ENCODE measurements around the gene CEP95.

CEP95 gene

DNA sequence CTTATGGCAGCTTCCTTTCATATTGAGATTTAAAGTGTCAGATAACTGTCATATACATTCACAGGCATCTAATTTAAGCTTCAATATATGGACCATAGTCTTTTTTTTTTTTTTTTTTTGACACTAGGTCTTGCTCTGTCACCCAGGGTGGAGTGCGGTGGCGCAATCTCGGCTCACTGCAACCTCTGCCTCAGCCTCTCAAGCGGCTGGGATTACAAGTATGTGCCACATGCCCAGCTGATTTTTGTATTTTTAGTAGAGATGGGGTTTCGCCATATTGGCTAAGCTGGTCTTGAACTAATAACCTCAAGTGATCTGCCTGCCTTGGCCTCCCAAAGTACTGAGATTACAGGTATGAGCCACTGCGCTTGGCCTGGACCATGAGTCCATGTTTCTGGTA, 13.6 kb downstream of the CEP95 start:
- no peak for DNase-seq (ENCODE audit: low read depth)

DNA sequence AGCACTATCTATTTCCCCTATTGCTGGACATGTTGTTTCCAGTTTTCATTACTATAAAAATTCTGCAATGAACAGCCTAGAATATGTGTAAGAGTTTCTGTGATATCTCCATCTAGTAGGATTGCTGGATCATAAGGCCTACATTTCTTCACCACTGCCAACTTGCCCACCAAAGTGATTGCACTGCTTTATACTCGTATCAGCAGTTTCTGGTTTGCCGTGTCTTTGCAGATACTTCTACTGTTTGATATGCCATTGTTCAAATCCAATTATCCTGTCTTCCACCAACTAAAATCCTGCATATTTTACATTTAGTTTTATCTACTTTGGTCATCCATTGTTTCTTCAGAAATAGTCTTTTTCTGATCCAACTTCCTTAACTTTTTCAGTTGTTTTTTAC, 21.1 kb downstream of the CEP95 start:
- DNase-seq (ENCODE audit: low read depth) = no peak

DNA sequence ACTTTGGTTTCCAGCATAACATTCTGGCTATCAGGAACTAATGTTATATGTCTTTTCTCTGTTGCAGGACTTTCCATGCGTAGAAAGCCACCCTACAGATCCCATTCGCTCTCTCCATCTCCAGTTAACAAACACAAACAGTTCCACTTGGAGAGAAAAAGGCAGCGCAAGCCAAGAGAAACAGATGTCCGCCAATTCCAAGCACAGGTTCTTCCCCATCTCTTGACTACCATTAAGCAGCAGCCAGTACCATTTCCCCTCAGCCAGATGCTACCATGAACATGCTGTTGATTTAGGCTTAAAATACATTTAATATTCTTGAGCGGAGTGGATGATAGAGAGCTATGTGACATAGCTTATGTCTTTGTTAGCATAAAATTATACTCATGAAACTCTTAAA, 22.4 kb downstream of the CEP95 start:
- DNase-seq (ENCODE audit: low read depth) = no peak

DNA sequence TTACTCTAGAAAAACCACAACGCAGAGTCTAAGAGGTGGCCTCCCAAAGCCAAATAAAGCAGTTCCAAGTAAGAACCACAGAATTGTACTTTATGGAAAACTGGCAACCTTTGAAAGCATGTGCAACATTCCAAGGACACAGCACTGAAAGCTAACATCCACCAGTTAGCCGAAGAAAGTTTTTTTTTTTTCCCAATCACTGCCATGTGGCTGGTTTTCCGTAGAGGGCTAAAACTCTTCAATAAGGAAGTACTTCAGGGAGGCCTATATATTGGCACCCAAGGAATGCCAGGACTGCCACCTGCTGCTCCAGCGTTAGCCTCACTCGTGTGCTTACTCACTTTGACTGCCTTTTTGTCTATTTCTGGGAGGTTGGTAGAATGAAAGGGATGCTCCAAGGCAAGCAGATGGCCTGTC, 25.2 kb downstream of the CEP95 start:
- no peak for DNase-seq (ENCODE audit: low read depth)

DNA sequence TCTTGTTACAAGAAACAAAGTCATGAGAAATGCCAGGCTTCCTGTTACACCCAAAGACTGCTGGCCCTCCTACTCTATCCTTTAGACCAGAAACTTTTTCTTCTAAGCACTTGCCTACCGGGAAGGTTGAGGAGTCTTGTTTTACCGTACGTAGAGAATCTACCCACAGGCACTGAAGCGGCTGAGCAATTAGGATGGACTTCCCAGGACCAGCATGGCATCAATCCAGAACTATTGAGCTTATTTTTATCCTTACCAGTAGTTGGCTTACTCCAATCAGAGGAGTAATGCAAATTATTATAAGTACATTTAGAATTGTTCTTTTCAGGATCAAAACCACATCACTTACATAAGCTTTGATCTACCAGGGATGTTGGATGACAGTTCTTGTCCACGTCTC, 25.6 kb downstream of the CEP95 start:
- no peak for DNase-seq (ENCODE audit: low read depth)

- DNase-seq (ENCODE audit: low read depth) = no peak
Observed at GRCh38 chr17:64533784-64534183, 27.0 kb downstream of the CEP95 start.

- DNase-seq (ENCODE audit: low read depth) = no peak
Observed at GRCh38 chr17:64534187-64534586, 27.4 kb downstream of the CEP95 start.

DNA sequence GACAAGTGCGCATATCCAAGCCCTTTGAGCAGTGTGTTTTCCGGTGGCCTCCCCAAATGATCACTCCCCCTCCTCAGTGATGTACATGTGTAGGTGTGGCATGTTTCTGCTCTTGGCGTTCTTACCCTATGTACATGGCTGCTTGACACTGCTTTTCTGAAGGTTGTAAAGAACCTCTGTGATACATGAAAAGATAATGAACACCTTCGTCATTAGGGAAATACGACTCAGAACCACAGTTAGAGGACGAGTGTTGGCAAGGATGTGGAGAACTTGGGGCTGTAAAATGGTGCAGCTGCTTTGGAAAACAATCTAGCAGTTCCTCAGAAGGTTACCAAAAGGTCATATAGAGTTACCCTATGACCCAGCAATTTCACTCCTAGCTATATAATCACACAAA, 28.6 kb downstream of the CEP95 start:
- no peak for DNase-seq (ENCODE audit: low read depth)

DNA sequence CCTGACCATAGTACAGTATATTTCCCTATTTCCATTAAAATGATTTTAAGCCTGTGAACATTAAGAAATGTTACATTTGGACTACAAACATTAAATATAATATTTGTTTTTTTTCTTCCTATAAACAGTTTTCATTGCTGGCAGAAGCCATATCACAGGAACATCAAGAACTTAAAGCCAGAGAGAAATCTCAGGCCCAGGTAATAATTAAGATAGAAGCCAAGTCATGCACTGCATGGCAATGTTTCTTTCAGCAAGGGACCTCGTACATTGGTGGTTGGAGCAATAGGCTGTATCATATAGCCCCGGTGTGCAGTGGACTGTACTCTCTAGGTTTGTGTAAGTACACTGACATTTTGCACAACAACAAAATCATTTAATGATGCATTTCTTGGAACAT, 30.1 kb downstream of the CEP95 start:
- no peak for DNase-seq (ENCODE audit: low read depth)

- DNase-seq (ENCODE audit: low read depth) = no peak
Observed at GRCh38 chr17:64537488-64537887, 30.7 kb downstream of the CEP95 start.

- DNase-seq (ENCODE audit: low read depth) = no peak
Observed at GRCh38 chr17:64538508-64539130, 31.8 kb downstream of the CEP95 start.

DNA sequence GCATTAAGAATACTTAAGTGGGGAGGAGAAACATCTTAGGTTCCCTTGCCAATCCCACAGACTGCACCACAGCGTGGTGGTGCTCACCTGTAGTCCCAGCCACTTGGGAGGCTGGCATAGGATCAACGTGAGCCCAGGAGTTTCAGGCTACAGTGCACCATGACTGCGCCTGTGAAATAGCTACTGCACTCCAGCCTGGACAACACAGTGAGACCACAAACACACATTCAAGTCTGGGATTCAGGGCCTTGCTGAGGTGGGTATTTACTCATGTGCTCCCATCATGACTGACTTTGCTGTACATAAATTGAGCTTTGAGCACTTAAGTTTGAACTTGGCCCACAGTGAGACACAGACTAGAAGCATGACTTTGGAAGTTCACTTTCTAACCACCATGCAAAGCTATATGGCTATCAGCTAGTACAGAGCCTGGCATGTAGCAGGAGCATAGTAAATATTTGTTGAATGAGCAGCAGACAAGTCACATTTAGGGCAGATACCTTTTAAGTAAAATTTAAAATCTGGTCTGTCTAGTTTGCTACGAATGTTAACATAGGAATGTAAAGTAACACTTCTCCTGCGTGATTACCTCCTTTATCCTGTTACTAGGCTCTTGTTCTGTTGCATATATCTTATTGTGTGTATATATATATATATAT, 33.5 kb downstream of the CEP95 start:
- DNase-seq (ENCODE audit: low read depth) = no peak

DNA sequence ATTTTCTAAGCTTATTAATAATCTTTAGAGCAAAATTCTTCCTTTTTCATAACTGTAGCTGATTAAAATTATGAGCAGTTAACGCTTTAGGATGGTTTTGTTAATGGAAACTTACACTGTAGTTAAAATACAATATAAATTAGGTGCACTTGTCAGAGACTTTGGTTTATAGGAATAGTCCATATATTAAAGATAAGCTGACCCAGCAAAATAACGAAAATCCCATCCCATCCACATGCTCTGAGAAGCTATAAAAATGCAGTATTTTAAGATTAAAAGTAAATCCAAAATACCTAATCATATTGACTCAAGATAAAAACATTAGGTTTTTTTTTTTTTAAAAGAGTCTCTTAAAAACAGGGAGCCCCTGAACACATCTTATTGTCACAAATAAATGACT, 38.0 kb downstream of the CEP95 start:
- no peak for DNase-seq (ENCODE audit: low read depth)

DNA sequence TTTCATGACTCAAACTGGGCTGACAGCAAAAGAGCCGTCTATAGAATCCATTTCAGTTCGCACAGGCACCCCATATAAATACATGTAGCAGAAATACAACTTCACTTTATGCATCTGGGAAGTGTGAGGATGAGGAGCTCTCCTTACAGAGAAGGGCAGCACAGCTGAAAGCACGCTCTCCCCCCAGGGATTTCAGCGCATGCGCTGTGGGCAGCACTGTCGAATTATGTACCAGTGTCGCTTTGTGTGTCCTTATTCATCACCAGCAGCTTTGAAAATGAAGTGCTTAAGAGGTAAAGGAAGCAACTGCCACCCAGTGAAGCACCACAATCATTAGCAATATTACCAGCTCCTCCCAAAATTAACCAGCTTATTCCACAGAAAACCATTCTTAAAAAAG, 39.9 kb downstream of the CEP95 start:
- no peak for DNase-seq (ENCODE audit: low read depth)

GRCh38 chr17:64547319-64547718, 40.5 kb downstream of the CEP95 start:
- no peak for DNase-seq (ENCODE audit: low read depth)

GRCh38 chr17:64551461-64551860, 44.7 kb downstream of the CEP95 start:
- no peak for DNase-seq (ENCODE audit: low read depth)

DNA sequence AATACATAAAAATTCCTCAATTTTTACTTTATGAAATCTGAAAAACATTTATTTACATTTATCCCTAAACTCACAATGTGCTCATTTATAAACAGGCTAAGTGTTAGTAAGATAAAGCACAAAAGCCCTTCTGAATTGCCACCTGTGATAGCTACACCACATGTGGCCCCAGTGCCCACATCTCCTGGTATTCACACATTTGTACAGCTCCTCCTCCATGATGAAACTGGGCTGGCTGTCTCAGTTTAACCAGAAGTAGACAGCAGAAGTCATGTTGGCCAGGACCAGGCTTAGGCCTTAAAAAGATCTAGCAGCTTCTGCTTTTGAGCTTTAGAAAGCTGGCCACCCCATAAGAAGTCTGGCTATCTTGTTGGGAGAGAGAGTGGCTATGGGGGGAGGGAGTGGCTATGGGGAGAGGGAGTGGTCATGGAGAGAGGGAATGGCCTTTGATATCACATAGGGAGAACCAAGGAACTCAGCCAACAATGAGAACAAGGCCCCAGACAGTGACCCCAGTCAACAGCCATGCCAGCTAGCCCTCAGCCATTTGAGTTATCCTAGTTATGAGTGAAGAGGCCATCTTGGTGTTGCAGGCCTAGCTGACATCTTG, 47.4 kb downstream of the CEP95 start:
- no peak for DNase-seq (ENCODE audit: low read depth)

DNA sequence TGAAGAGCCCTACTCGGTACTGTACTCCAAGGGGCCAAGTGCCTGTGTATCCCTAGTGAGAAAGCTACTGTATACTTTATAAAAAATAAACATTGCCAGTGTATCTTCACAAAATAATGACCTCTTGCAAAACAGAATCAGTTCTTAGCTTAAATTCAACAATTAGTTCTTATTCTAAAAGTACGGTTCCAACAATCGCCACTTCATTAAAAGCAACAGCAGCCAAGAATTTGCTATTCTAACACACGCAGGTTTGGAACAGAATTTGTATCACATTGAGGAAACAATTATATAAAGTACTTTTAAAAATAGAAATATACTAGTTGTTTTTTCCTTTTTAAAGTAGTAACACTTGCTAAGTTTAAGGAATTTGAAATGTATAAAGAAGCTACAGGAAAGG, 48.5 kb downstream of the CEP95 start:
- no peak for DNase-seq (ENCODE audit: low read depth)

- no peak for DNase-seq (ENCODE audit: low read depth)
Observed at GRCh38 chr17:64564098-64564497, 57.3 kb downstream of the CEP95 start.

DNA sequence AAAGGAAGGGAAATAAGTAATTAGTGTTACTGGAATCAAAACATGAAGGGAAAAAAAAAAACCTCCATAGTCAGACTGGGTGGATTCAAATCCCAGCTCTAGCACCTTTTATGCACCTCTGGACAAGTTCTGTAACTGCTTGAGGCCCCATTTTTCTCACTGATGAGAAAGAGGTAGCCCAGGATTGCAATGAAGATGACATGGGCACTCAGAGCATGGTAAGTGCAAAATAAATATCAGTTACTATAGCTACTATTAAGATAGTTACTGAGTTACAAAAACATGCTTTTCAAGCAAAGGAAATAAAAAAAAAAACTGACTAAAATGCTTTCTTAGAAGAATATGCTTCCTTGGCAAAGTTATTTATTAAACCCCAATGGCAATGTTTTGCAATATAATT, 58.8 kb downstream of the CEP95 start:
- DNase-seq (ENCODE audit: low read depth) = no peak

DNA sequence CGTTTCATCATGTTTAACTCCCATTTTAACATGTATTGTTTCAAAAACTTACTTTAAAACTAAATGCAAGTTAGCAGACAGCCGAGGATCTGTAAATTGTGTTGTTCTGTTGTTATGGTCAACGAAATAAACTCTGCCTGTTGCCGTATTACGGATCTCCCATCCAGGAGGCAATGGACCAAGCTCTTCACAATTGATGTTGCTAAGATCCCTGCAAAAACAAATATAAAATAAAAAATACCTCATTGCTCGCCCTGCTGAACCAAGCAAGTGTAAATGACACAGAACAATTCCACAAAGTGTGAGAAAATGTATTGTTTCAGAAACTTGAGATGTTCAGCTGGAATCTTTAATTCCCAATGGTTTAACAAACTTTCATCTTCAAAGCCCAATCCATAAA, 65.0 kb downstream of the CEP95 start:
- DNase-seq (ENCODE audit: low read depth) = no peak

DNA sequence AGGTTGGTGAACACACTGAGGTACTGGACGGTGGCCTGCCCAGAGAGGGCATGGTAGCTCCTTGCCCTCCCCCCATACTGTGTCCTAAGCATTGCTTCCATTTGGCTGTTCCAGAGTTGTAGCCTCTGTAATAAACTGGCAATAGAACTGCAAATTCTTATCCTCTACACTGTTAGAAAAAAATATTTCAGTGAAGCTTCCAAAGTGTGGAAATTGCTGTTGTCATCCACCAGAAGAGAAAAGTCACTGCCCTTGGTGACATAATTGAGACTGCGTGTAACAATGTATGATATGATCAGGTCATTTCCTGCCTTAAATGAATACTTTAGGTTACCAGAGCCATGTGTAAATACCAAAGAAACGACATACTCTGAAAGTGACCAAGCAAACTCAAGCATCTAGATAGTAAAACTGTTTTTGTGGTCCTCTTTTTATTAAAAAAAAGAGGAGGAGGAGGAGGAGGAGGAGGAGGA, 65.9 kb downstream of the CEP95 start:
- DNase-seq (ENCODE audit: low read depth) = no peak

DNA sequence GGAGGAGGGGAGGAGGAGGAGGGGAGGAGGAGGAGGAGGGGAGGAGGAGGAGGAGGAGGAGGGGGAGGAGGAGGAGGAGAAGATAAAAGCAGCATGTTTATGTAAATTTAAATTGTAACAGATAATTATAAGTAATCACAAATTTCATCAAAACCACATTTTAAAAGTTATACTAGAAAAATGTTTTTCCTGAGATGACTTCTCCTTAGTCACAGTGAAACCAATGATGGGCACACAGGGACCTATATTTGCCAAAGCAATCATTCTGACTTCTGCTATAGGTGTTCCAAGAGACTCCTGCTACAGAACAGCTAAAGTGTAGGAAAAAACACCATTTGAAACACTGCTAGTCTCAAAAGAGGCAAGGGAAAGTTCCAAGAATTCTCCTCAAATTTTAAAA, 66.4 kb downstream of the CEP95 start:
- DNase-seq (ENCODE audit: low read depth) = no peak

GRCh38 chr17:64574646-64575045, 67.9 kb downstream of the CEP95 start:
- DNase-seq (ENCODE audit: low read depth) = no peak

Measured in stimulated activated CD8-positive, alpha-beta memory T cell treated with anti-CD3 and anti-CD28 coated beads, Interleukin-4, amount 100 ng/mL, for 24 hours (primary cell).